Measurements from ENCODE around the gene CROCC.
"Not testable (repeated sequence)": the region's sequence is repeated elsewhere in the genome, so short reads cannot be mapped to it uniquely, and the experiment has no call there.

Gene CROCC

GRCh38 chr1:16938351-16939321 is 16.9 kb downstream of the CROCC start:
- no peak for TF ChIP-seq CTCF (IDR thresholded peaks at IDR 0.05; ENCODE audit: unreplicated experiment in 3 of 3)
- Mint-ChIP-seq H3K27ac (peak overlapping the region in 1 of 3 experiments; percentile 37), H3K4me1 (no peaks in the 10 kb centered on the region), H3K27me3 (ENCODE audit: low read depth) (no peaks in the 10 kb centered on the region), H3K4me3 (peak overlapping the region in 2 of 3 experiments; percentile 30 to 37), H3K36me3 (ENCODE audit: low read depth) (peaks cover 15% of the 10 kb centered on the region), H3K9me3 (no peaks in the 10 kb centered on the region)

DNA sequence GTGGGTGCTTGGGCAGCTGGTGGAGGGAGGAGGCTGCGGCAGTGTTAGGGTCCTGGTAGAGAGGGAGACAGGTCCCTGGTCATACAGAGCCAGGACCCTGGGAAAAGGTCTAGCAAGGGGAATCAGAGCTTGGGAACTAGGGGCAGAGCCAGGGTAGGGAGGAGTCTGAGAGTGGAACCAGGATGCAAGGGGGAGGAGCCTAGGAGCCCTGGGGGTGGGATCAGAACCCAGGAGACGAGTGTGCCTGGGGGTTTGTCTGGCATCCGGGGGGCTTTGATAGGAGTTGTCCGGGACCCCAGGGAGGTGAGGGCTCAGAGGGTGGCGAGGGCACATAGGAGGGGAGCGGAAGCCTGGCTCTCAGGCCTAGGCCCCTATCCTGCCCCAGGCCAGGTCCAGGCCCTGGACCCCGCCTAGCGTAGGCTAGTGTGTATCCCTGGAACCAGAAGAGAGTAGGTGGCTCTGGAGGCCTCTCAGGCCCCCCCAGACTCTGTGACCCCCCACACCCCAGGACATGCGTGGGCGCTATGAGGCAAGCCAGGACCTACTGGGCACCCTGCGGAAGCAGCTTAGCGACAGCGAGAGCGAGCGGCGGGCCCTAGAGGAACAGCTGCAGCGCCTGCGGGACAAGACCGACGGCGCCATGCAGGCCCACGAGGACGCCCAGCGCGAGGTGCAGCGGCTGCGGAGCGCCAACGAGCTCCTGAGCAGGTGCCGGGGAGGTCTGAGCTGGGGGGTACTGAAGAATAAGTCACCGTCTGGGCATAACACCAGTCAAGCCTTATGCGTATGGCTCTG is 17.9 kb downstream of the CROCC start:
- not testable (repeated sequence) for H3K9me3 Mint-ChIP-seq; H3K4me1 Mint-ChIP-seq; H3K27me3 Mint-ChIP-seq (ENCODE audit: low read depth)
- Mint-ChIP-seq H3K4me3 (peak overlapping the region in 2 of 3 experiments; percentile 30 to 42), H3K36me3 (ENCODE audit: low read depth) (peaks cover 15% of the 10 kb centered on the region), H3K27ac (peak overlapping the region in 1 of 3 experiments; percentile 37)

GRCh38 chr1:16944038-16944437 is 22.3 kb downstream of the CROCC start:
- H3K36me3 Mint-ChIP-seq (ENCODE audit: low read depth): peaks cover 12% of the 10 kb centered on the region
- no peak overlapping the region for H3K4me3 Mint-ChIP-seq
- no peaks in the 10 kb centered on the region for H3K9me3 Mint-ChIP-seq
- H3K27ac Mint-ChIP-seq: no peak overlapping the region
- no peaks in the 10 kb centered on the region for H3K27me3 Mint-ChIP-seq (ENCODE audit: low read depth)
- no peak for TF ChIP-seq CTCF (IDR thresholded peaks at IDR 0.05; ENCODE audit: unreplicated experiment in 3 of 3)
- H3K4me1 Mint-ChIP-seq: no peaks in the 10 kb centered on the region

- H3K27me3 Mint-ChIP-seq (ENCODE audit: low read depth): not testable (repeated sequence)
Measured at GRCh38 chr1:16945512-16945911, 23.8 kb downstream of the CROCC start.

DNA sequence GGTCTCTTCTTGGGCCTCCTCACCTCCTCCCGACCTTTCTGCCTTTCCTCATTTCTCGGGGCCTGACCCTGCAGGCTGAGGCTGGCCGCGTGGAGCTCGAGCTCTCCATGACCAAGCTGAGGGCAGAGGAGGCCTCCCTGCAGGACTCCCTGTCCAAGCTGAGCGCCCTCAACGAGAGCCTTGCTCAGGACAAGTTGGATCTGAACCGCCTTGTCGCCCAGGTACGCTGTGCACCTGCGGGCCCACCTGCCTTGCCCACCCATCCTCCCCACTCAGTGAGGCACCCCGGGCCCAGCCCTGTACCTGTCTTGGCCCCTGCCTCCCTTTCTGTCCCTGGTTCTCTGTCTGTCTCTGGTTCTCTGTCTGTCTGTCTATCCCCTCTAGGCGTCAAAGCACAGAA is 24.5 kb downstream of the CROCC start:
- not testable (repeated sequence) for H3K27ac Mint-ChIP-seq; H3K27me3 Mint-ChIP-seq (ENCODE audit: low read depth)
- peaks cover 12% of the 10 kb centered on the region for H3K36me3 Mint-ChIP-seq (ENCODE audit: low read depth)

More at GRCh38 chr1:16945512-16945911, 23.8 kb downstream of the CROCC start:
- peaks cover 12% of the 10 kb centered on the region for H3K36me3 Mint-ChIP-seq (ENCODE audit: low read depth)
- H3K27ac Mint-ChIP-seq, H3K4me1 Mint-ChIP-seq, H3K4me3 Mint-ChIP-seq, H3K9me3 Mint-ChIP-seq: not testable (repeated sequence)

GRCh38 chr1:16946646-16947045 is 24.9 kb downstream of the CROCC start:
- no peaks in the 10 kb centered on the region for H3K27me3 Mint-ChIP-seq (ENCODE audit: low read depth)
- TF ChIP-seq CTCF (IDR thresholded peaks at IDR 0.05; ENCODE audit: unreplicated experiment in 3 of 3): no peak
- peaks cover 12% of the 10 kb centered on the region for H3K36me3 Mint-ChIP-seq (ENCODE audit: low read depth)
- H3K4me3 Mint-ChIP-seq: no peak overlapping the region
- H3K9me3 Mint-ChIP-seq: no peaks in the 10 kb centered on the region
- no peak overlapping the region for H3K27ac Mint-ChIP-seq
- no peaks in the 10 kb centered on the region for H3K4me1 Mint-ChIP-seq

More for the DNA sequence above, 24.5 kb downstream of the CROCC start:
- H3K9me3 Mint-ChIP-seq, H3K4me1 Mint-ChIP-seq, H3K4me3 Mint-ChIP-seq: not testable (repeated sequence)

DNA sequence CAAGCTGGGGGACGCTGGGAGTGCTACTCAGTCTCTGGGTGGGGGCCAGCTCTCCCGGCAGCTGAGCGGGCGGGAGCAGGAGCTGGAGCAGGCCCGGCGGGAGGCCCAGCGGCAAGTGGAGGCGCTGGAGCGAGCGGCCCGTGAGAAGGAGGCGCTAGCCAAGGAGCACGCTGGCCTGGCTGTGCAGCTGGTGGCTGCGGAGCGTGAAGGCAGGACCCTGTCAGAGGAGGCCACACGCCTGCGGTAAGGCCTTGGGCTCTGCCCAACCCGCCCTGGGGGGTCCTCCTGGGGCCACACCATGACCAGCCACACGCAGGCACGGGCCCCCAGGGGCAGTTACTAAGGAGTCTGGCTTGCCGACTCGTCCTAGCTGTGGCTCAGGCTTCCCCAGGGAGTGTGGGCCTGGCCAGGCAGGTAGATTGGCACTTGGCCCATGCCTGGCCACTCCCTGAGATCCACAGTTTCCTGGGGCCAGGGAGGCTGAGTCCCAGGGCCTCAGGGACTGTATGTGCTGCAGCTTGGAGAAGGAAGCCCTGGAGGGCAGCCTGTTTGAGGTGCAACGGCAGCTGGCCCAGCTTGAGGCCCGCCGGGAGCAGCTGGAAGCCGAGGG is 26.7 kb downstream of the CROCC start:
- not testable (repeated sequence) for H3K27ac Mint-ChIP-seq; H3K27me3 Mint-ChIP-seq (ENCODE audit: low read depth); H3K4me3 Mint-ChIP-seq; H3K4me1 Mint-ChIP-seq; H3K36me3 Mint-ChIP-seq (ENCODE audit: low read depth); H3K9me3 Mint-ChIP-seq

DNA sequence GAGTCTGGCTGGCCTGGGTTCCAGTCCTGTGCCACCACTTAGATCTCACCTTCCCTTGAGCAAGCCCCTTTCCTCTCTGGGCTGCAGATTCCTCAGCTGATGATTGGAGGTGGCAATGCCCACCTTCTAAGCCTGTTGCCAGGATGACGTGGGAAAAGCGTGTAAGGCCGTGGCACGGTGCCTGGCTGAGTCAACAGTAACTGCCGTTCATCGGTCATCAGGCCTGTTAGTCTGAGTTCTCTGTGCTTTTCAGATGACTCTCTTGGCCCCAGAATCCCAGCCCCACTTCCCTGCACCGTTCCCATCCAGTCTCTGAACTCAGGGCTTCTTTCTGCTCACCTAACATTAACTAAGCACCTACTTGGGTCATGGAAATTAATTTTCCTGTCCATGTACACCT is 27.3 kb downstream of the CROCC start:
- not testable (repeated sequence) for H3K27me3 Mint-ChIP-seq (ENCODE audit: low read depth); H3K4me3 Mint-ChIP-seq; H3K4me1 Mint-ChIP-seq; H3K9me3 Mint-ChIP-seq; H3K27ac Mint-ChIP-seq; H3K36me3 Mint-ChIP-seq (ENCODE audit: low read depth)

GRCh38 chr1:16952376-16952775 is 30.6 kb downstream of the CROCC start:
- not testable (repeated sequence) for H3K4me1 Mint-ChIP-seq; H3K27me3 Mint-ChIP-seq (ENCODE audit: low read depth)

More at GRCh38 chr1:16952376-16952775, 30.6 kb downstream of the CROCC start:
- H3K27ac Mint-ChIP-seq; H3K36me3 Mint-ChIP-seq (ENCODE audit: low read depth); H3K9me3 Mint-ChIP-seq; H3K4me3 Mint-ChIP-seq: not testable (repeated sequence)

Data from nephron (organoid).